Breast epithelium (tissue), 4 donors: Measurements from ENCODE around the gene ZNF668. TPM values are rescaled to one million over a fixed set of nuclear protein-coding genes. Genes with fewer than 3 reads are reported as not detected.
"Not testable (repeated sequence)": the region's sequence is repeated elsewhere in the genome, so short reads cannot be mapped to it uniquely, and the experiment has no call there.

Experiments used
- DNase-seq, 2 donors: peaks; one replicate each; pipeline ENCODE4 v3.0.0-alpha.2; 2019; ENCODE audit warnings: low spot score in 2 of 2
- H3K27ac ChIP-seq, 2 donors: fragments of 200-600 bp; sonication (generic) in 1 of 2; one replicate each; pipeline ENCODE4 v1.5.1; 2016 to 2019; ENCODE audit warnings: mild to moderate bottlenecking in 1 of 2
- H3K27me3 ChIP-seq, 2 donors: fragments of 200-600 bp; sonication (generic) in 1 of 2; one replicate each; pipeline versions ENCODE4 v1.5.1 to v1.6.0; 2017 to 2019; ENCODE audit warnings: control low read depth in 1 of 2, mild to moderate bottlenecking in 1 of 2
- H3K36me3 ChIP-seq: fragments of 200-600 bp; one replicate; pipeline ENCODE4 v1.5.1; 2019
- H3K4me1 ChIP-seq, 2 donors: fragments of 200-600 bp; sonication (generic); one replicate each; pipeline ENCODE4 v1.5.1; 2016 to 2019; ENCODE audit warnings: control low read depth in 1 of 2
- H3K4me3 ChIP-seq, 3 donors: fragments of 200-600 bp; sonication (generic); 1 replicate in 2 of 3; 2 replicates in 1 of 3; pipeline ENCODE4 v1.5.1; 2016 to 2019; ENCODE audit warnings: mild to moderate bottlenecking in 3 of 3, moderate library complexity in 2 of 3
- H3K9me3 ChIP-seq, 2 donors: fragments of 200-600 bp; sonication (generic) in 1 of 2; one replicate each; pipeline ENCODE4 v1.5.1; 2016 to 2019; ENCODE audit warnings: control low read depth in 1 of 2
- POLR2A ChIP-seq: fragments of 450-650 bp; IDR thresholded peaks from one replicate; pipeline ENCODE4 v1.6.1; 2016; ENCODE audit warnings: antibody characterized with exemption, mild to moderate bottlenecking, moderate library complexity
- POLR2AphosphoS5 ChIP-seq, 3 donors: sonication (generic); formaldehyde crosslinking; IDR thresholded peaks; one replicate each; pipeline ENCODE4 v1.6.1; 2017; ENCODE audit warnings: antibody characterized with exemption in 3 of 3
- intact Hi-C: fragments of 100-400 bp; cut with DNase I; formaldehyde crosslinking; loops from one replicate; pipeline ENCODE4 v1.15.1; 2023; ENCODE audit warnings: low total_unique reads
- total RNA-seq, 3 donors: library from RNA; depleted of rRNA; stranded (reverse); fragments of >200 nt; gene quantifications; one replicate each; pipeline ENCODE4 v1.1.0, GENCODE V29; 2016
- TF ChIP-seq, protein P1 (sequence below), 3 donors: fragments of 450-650 bp; IDR thresholded peaks; one replicate each; pipeline ENCODE4 v1.5.1; 2016 to 2017; ENCODE audit warnings: antibody characterized with exemption in 3 of 3, mild to moderate bottlenecking in 3 of 3, moderate library complexity in 3 of 3

Gene ZNF668
- total RNA-seq, 3 donors from 2014 or later: 6.7 to 8.9 (median 8.8) TPM

- Histone ChIP-seq H3K9me3 (no peaks in the 10 kb centered on the region), H3K36me3 (no peaks in the 10 kb centered on the region), H3K27me3 (no peaks in the 10 kb centered on the region), H3K27ac (no peak overlapping the region), H3K4me3 (no peak overlapping the region), H3K4me1 (no peaks in the 10 kb centered on the region)
- TF ChIP-seq POLR2AphosphoS5 (IDR thresholded peaks at IDR 0.05) (no peak), POLR2A (no peak)
- TF ChIP-seq, protein P1, sequence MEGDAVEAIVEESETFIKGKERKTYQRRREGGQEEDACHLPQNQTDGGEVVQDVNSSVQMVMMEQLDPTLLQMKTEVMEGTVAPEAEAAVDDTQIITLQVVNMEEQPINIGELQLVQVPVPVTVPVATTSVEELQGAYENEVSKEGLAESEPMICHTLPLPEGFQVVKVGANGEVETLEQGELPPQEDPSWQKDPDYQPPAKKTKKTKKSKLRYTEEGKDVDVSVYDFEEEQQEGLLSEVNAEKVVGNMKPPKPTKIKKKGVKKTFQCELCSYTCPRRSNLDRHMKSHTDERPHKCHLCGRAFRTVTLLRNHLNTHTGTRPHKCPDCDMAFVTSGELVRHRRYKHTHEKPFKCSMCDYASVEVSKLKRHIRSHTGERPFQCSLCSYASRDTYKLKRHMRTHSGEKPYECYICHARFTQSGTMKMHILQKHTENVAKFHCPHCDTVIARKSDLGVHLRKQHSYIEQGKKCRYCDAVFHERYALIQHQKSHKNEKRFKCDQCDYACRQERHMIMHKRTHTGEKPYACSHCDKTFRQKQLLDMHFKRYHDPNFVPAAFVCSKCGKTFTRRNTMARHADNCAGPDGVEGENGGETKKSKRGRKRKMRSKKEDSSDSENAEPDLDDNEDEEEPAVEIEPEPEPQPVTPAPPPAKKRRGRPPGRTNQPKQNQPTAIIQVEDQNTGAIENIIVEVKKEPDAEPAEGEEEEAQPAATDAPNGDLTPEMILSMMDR (IDR thresholded peaks at IDR 0.05): no peak
- DNase-seq: no peak
- intact Hi-C loops: no loop called here
Observed at GRCh38 chr16:31023627-31024226, 50.3 kb downstream of the ZNF668 start.

- H3K4me1 ChIP-seq: no peaks in the 10 kb centered on the region
- no peak for DNase-seq
- H3K9me3 ChIP-seq: no peaks in the 10 kb centered on the region
- H3K4me3 ChIP-seq: no peak overlapping the region
- H3K36me3 ChIP-seq: no peaks in the 10 kb centered on the region
- intact Hi-C loops: no loop called here
- no peak for TF ChIP-seq POLR2AphosphoS5 (IDR thresholded peaks at IDR 0.05)
- no peaks in the 10 kb centered on the region for H3K27me3 ChIP-seq
- H3K27ac ChIP-seq: no peak overlapping the region
Observed at GRCh38 chr16:31023252-31023602, 50.8 kb downstream of the ZNF668 start.

DNA sequence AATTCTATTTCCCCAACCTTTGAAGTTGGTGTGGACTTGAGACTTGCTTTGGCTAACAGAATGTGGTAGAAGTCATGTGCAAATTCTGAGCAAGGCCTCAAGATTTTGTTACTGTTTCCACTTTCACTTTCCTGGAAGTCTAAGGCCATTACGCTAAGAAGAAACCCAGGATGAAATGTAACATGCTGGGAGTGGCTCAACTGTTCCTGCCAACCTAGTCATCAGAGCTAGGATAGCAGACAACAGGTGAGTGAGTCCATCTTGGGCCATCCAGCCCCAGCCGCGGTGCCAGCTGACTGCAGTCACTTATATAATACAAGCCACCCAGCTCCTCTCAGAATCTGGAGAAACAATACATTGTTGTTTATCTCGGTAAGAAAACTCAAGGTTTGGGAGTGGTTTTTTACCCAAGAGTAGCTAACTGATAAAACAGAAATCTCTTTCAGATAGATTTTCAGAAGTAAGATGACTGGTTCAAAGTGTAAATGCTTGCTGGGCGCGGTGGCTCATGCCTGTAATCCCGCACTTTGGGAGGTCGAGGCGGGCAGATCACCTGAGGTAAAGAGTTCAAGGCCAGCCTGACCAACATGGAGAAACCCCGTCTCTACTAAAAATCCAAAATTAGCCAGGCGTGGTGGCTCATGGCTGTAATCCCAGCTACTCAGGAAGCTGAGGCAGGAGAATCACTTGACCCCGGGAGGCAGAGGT lies 51.3 kb downstream of the ZNF668 start:
- Histone ChIP-seq H3K27me3 (no peaks in the 10 kb centered on the region), H3K4me1 (no peaks in the 10 kb centered on the region), H3K27ac (no peak overlapping the region), H3K4me3 (no peak overlapping the region), H3K36me3 (no peaks in the 10 kb centered on the region), H3K9me3 (no peaks in the 10 kb centered on the region)
- DNase-seq: no peak
- TF ChIP-seq POLR2AphosphoS5 (IDR thresholded peaks at IDR 0.05) (no peak), POLR2A (no peak)
- TF ChIP-seq, protein P1 (IDR thresholded peaks at IDR 0.05): no peak
- intact Hi-C loops: no loop called here

- Histone ChIP-seq H3K4me1 (no peaks in the 10 kb centered on the region), H3K27ac (no peak overlapping the region), H3K4me3 (no peak overlapping the region), H3K36me3 (no peaks in the 10 kb centered on the region), H3K27me3 (no peaks in the 10 kb centered on the region), H3K9me3 (no peaks in the 10 kb centered on the region)
- intact Hi-C loops: no loop called here
- DNase-seq: no peak
- no peak for TF ChIP-seq POLR2A
- TF ChIP-seq, protein P1 (IDR thresholded peaks at IDR 0.05): no peak
- TF ChIP-seq POLR2AphosphoS5 (IDR thresholded peaks at IDR 0.05): no peak
Observed at GRCh38 chr16:31020536-31020935, 53.5 kb downstream of the ZNF668 start.

DNA sequence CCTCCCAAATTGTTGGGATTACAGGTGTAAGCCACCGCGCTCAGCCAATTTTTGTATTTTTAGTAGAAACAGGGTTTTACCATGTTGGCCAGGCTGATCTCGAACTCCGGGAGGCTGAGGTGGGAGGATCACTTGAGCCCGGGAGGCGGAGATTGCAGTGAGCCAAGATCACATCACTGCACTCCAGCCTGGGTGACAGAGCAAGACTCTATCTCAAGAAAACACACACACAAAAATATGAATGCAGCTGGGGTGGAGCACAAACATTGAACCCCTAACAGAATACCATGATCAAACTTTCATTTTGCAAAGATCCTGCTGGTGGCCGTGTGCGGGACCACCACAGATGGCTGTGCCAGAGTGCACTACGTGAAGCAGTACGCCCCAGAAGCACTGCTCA lies 56.3 kb downstream of the ZNF668 start:
- DNase-seq, H3K27ac ChIP-seq, intact Hi-C loops, H3K4me1 ChIP-seq, H3K36me3 ChIP-seq, H3K4me3 ChIP-seq, H3K9me3 ChIP-seq, H3K27me3 ChIP-seq: not testable (repeated sequence)

GRCh38 chr16:31016018-31016417 lies 58.0 kb downstream of the ZNF668 start:
- Histone ChIP-seq H3K36me3 (no peaks in the 10 kb centered on the region), H3K27me3 (peaks cover 0 to 4% of the 10 kb centered on the region in 2 donors), H3K4me3 (no peak overlapping the region), H3K27ac (no peak overlapping the region), H3K4me1 (no peaks in the 10 kb centered on the region), H3K9me3 (no peaks in the 10 kb centered on the region)
- DNase-seq: no peak
- TF ChIP-seq, protein P1 (IDR thresholded peaks at IDR 0.05): no peak
- no peak for TF ChIP-seq POLR2A
- no peak for TF ChIP-seq POLR2AphosphoS5 (IDR thresholded peaks at IDR 0.05)
- intact Hi-C loops: no loop called here

- H3K4me3 ChIP-seq, H3K36me3 ChIP-seq, H3K27me3 ChIP-seq, intact Hi-C loops, H3K4me1 ChIP-seq, H3K27ac ChIP-seq, H3K9me3 ChIP-seq, DNase-seq: not testable (repeated sequence)
Observed at GRCh38 chr16:31013292-31013691, 60.7 kb downstream of the ZNF668 start.

GRCh38 chr16:31011815-31012214 lies 62.2 kb downstream of the ZNF668 start:
- H3K36me3 ChIP-seq, H3K27ac ChIP-seq, H3K4me1 ChIP-seq, DNase-seq, intact Hi-C loops, H3K4me3 ChIP-seq, H3K27me3 ChIP-seq, H3K9me3 ChIP-seq: not testable (repeated sequence)
